A549 (cell line): ENCODE results near the gene CDIPT. TPM values are rescaled to one million over a fixed set of nuclear protein-coding genes. Genes with fewer than 3 reads are reported as not detected.

Source experiments
- ATAC-seq, 2 experiments: fragments of 200-7000 bp in 1 of 2; fragments of >200 bp in 1 of 2; cut with Nextera tagmentation in 1 of 2; cut with Tn5 transposase in 1 of 2; 3 replicates each; pipeline versions ENCODE4 v1.8.0 to v1.9.1; 2018 to 2020; ENCODE audit warnings: mild to moderate bottlenecking in 1 of 2, moderate library complexity in 1 of 2
- CTCF ChIA-PET: fragments of 300-600 bp; sonication (Branson Sonifier 250); formaldehyde crosslinking; extraction: SDS; loops from one replicate; lab custom pipeline; 2021; ENCODE audit warnings: antibody characterized with exemption, inconsistent platforms; lab: Yijun Ruan, JAX
- POLR2A ChIA-PET: fragments of 350-600 bp; formaldehyde crosslinking; extraction: SDS; loops from one replicate; lab custom pipeline; 2021; ENCODE audit warnings: antibody characterized with exemption, inconsistent platforms; lab: Yijun Ruan, JAX
- DNase-seq, 2 experiments: peaks; one replicate each; pipeline versions ENCODE4 v3.0.0 to v3.0.0-alpha.2; 2011 to 2016; ENCODE audit warnings: low read depth in 1 of 2, low spot score in 1 of 2
- FAIRE-seq: peaks from 2 replicates; lab custom pipeline; 2011; peaks lifted over from hg19 to GRCh38; lab: Jason Lieb, UNC
- H3K27ac ChIP-seq, 2 experiments: fragments of >200 bp; sonication (Bioruptor Twin); formaldehyde crosslinking; 3 replicates each; pipeline ENCODE4 v1.5.1; 2016 to 2017
- H3K4me1 ChIP-seq: fragments of >200 bp; sonication (Bioruptor Twin); formaldehyde crosslinking; 3 replicates; pipeline ENCODE4 v1.6.1; 2016
- H3K4me2 ChIP-seq: fragments of >200 bp; sonication (Bioruptor Twin); formaldehyde crosslinking; 3 replicates; pipeline ENCODE4 v1.6.1; 2016
- H3K4me3 ChIP-seq: fragments of >200 bp; sonication (Bioruptor Twin); formaldehyde crosslinking; 3 replicates; pipeline ENCODE4 v1.5.1; 2016
- H3K9me3 ChIP-seq: fragments of >200 bp; sonication (Bioruptor Twin); formaldehyde crosslinking; 3 replicates; pipeline ENCODE4 v1.6.1; 2016
- EHMT2 ChIP-seq: fragments of 200-600 bp; sonication (generic); IDR thresholded peaks from 2 replicates; pipeline ENCODE4 v1.6.1; 2016; ENCODE audit warnings: antibody characterized with exemption, low read depth, mild to moderate bottlenecking, moderate library complexity
- EP300 ChIP-seq, 2 experiments: fragments of >200 bp; sonication (Bioruptor Twin); formaldehyde crosslinking; IDR thresholded peaks; 2 replicates in 1 of 2; 3 replicates in 1 of 2; pipeline ENCODE4 v1.6.1; 2016 to 2017
- FOSL2 ChIP-seq, 2 experiments: fragments of 450-650 bp in 1 of 2; fragments of >200 bp in 1 of 2; sonication (Bioruptor Twin) in 1 of 2; formaldehyde crosslinking; IDR thresholded peaks; 2 replicates each; pipeline versions ENCODE4 v1.5.0 to v1.6.1; 2016 to 2020; ENCODE audit warnings: mild to moderate bottlenecking in 1 of 2, moderate library complexity in 1 of 2
- GATA3 ChIP-seq: IDR thresholded peaks from 2 replicates; pipeline ENCODE4 v1.6.1; 2012; ENCODE audit warnings: borderline replicate concordance
- JUN ChIP-seq, 2 experiments: fragments of >200 bp; sonication (Bioruptor Twin); formaldehyde crosslinking; IDR thresholded peaks; 2 replicates in 1 of 2; 3 replicates in 1 of 2; pipeline ENCODE4 v1.6.1; 2016 to 2017
- JUNB ChIP-seq: fragments of >200 bp; sonication (Bioruptor Twin); formaldehyde crosslinking; IDR thresholded peaks from 2 replicates; pipeline ENCODE4 v1.6.1; 2016
- MAZ ChIP-seq: fragments of 150-350 bp; IDR thresholded peaks from 2 replicates; pipeline ENCODE4 v1.6.1; 2014; ENCODE audit warnings: antibody characterized with exemption, low read depth, low read length, borderline replicate concordance
- NPAS2 ChIP-seq: fragments of 250-450 bp; sonication (Bioruptor Pico); IDR thresholded peaks from 2 replicates; pipeline ENCODE4 v1.8.0; 2022; ENCODE audit warnings: mild to moderate bottlenecking, moderate library complexity, borderline replicate concordance
- POLR2A ChIP-seq: IDR thresholded peaks from 2 replicates; pipeline ENCODE4 v1.6.1; 2012; ENCODE audit warnings: mild to moderate bottlenecking, low read length
- RARB ChIP-seq: fragments of 250-450 bp; sonication (Bioruptor Pico); IDR thresholded peaks from 2 replicates; pipeline ENCODE4 v1.8.0; 2021; ENCODE audit warnings: mild to moderate bottlenecking, moderate library complexity
- RFX5 ChIP-seq: fragments of 450-650 bp; IDR thresholded peaks from 2 replicates; pipeline ENCODE4 v1.7.1; 2014; ENCODE audit warnings: antibody characterized with exemption, mild to moderate bottlenecking, moderate library complexity
- SMC3 ChIP-seq: fragments of >200 bp; sonication (Bioruptor Twin); formaldehyde crosslinking; IDR thresholded peaks from 3 replicates; pipeline ENCODE4 v1.6.1; 2018; ENCODE audit warnings: inconsistent platforms
- WGBS: methylation state at CpG from one replicate; pipeline ENCODE4 v1.1.6; 2017; ENCODE audit errors: missing lambda C conversion rate; 5-methylcytosine and 5-hydroxymethylcytosine counted together
- polyA plus RNA-seq, 4 experiments: library from polyadenylated mRNA; depleted of rRNA in 3 of 4; stranded (reverse); fragments of >200 nt; fragmentation: RNase III in 1 of 4; extraction: RNeasy Plus Mini Kit Qiagen cat#74134 plus additional on column Dnase treatment in 1 of 4; gene quantifications; 2 replicates in 3 of 4; 3 replicates in 1 of 4; pipeline ENCODE4 v1.2.3, GENCODE V29; 2011 to 2017
- TF ChIP-seq, protein P1 (sequence below): IDR thresholded peaks from 2 replicates; pipeline ENCODE4 v1.6.1; 2012
- TF ChIP-seq, protein P2 (sequence below): fragments of 450-650 bp; IDR thresholded peaks from 2 replicates; pipeline ENCODE4 v1.6.1; 2014; ENCODE audit warnings: antibody characterized with exemption
- TF ChIP-seq, protein P3 (sequence below): fragments of 150-350 bp; IDR thresholded peaks from 2 replicates; pipeline ENCODE4 v1.6.1; 2014; ENCODE audit warnings: low read depth, mild to moderate bottlenecking, low read length

CDIPT gene
- polyA plus RNA-seq, 2 of the 4 experiments (the other 2 are of a cell fraction) = 64.0 to 72.1 TPM

DNA sequence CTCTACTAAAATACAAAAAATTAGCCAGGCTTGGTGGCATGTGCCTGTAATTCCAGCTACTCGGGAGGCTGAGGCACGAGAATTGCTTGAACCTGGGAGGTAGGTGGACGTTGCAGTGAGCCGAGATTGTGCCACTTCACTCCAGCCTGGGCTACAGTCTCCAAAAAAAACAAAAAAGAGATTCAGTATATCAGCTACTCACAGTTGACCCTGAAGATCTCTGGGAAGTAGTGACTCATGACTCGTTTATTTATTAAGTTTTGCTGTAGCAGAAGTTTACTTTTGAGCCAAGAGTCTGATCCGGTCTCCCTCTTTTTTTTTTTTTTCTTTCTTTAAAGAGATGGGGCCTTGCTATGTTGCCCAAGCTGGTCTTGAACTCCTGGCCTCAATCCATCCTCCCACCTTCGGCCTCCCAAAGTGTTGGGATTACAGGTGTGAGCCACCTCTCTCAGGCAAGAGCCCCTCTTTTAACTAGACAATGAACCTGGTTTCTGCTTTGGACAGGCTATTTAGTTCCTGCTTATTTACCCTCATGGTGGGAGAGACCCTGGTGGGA, 38.4 kb downstream of the CDIPT start:
- no peak for TF ChIP-seq JUN (IDR thresholded peaks at IDR 0.05)
- TF ChIP-seq SMC3 = peak; percentile 8; the same call in 1 of the 3 replicates
- 0 out of 2 replicates have a peak, but pooled peaks have one; percentile 45 for TF ChIP-seq FOSL2 (IDR thresholded peaks at IDR 0.05)
- peak; percentile 70 for TF ChIP-seq FOSL2 (CRISPR knock-in tag; IDR thresholded peaks at IDR 0.05)
- FAIRE-seq (no peak), DNase-seq (peak; percentile 67 to 68), ATAC-seq (peak; percentile 30 to 46; a peak in 3 of 6 replicates)
- POLR2A ChIA-PET = interaction anchor here (0.6 to 1.1 kb wide), 5 partner anchors 9 to 900 kb away, joined by 3 to 5 read pairs (median 4); partner anchors contain the start of genes KIF22 and PAGR1
- peaks cover 88% of the 10 kb centered on the region for H3K4me1 ChIP-seq
- H3K9me3 ChIP-seq = no peaks in the 10 kb centered on the region
- peak overlapping the region; percentile 17 for H3K4me3 ChIP-seq
- CTCF ChIA-PET = interaction anchor here (1.1 to 24.4 kb wide), 5 partner anchors 8 to 196 kb away, joined by 3 to 568 read pairs (median 3); partner anchors contain the start of gene PAGR1
- peak overlapping the region; percentile 87 for H3K4me2 ChIP-seq
- WGBS = 1% methylated on average over 7 of the region's 7 CpGs
- peak overlapping the region; percentile 92 to 93 for H3K27ac ChIP-seq

DNA sequence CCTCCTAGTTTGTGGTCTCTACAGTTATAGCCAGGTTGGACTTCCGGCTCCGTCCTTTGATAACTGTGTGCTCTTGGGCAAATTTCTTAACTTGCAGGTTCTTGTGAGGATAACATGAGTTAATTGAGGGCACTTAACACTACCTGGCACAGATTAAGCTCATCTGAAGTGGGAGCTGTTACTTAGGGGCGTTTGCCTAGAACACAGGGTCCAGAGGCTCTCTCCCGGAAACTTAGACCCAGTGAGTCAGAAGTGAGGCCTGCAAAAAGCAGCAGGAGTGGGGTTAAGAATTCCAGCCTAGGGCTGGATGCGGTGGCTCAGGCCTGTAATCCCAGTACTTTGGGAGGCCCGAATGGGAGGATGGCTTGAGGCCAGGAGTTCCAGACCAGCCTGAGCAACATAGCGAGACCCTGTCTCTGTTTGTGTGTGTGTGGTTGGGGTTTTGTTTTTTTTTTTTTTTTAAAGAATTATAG, 41.3 kb downstream of the CDIPT start:
- POLR2A ChIA-PET = interaction anchor here (0.6 to 2.5 kb wide), 4 partner anchors 26 to 78 kb away, joined by 3 to 9 read pairs (median 4); partner anchors contain the start of gene SEZ6L2
- ATAC-seq = peak in 1 of 2 experiments; percentile 41; a peak in 3 of 6 replicates
- peak overlapping the region; percentile 92 to 93 for H3K27ac ChIP-seq
- no peak for TF ChIP-seq FOSL2 (IDR thresholded peaks at IDR 0.05)
- TF ChIP-seq FOSL2 (CRISPR knock-in tag; IDR thresholded peaks at IDR 0.05) = peak; percentile 61
- TF ChIP-seq, protein P1, sequence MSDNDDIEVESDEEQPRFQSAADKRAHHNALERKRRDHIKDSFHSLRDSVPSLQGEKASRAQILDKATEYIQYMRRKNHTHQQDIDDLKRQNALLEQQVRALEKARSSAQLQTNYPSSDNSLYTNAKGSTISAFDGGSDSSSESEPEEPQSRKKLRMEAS = peak; percentile 15; the same call in 1 of the 2 replicates
- no peak for TF ChIP-seq JUNB
- TF ChIP-seq, protein P2, sequence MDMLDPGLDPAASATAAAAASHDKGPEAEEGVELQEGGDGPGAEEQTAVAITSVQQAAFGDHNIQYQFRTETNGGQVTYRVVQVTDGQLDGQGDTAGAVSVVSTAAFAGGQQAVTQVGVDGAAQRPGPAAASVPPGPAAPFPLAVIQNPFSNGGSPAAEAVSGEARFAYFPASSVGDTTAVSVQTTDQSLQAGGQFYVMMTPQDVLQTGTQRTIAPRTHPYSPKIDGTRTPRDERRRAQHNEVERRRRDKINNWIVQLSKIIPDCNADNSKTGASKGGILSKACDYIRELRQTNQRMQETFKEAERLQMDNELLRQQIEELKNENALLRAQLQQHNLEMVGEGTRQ = no peak
- TF ChIP-seq EHMT2 = no peak
- TF ChIP-seq, protein P3, sequence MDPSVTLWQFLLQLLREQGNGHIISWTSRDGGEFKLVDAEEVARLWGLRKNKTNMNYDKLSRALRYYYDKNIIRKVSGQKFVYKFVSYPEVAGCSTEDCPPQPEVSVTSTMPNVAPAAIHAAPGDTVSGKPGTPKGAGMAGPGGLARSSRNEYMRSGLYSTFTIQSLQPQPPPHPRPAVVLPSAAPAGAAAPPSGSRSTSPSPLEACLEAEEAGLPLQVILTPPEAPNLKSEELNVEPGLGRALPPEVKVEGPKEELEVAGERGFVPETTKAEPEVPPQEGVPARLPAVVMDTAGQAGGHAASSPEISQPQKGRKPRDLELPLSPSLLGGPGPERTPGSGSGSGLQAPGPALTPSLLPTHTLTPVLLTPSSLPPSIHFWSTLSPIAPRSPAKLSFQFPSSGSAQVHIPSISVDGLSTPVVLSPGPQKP = no peak
- no peak for TF ChIP-seq GATA3
- no peak for TF ChIP-seq RARB (CRISPR knock-in tag)
- TF ChIP-seq, all 56 proteins: peak for 2
- FAIRE-seq (no peak), DNase-seq (peak; percentile 64 to 74)
- peak overlapping the region; percentile 61 for H3K4me3 ChIP-seq
- WGBS = 13% methylated on average over 7 of the region's 7 CpGs
- CTCF ChIA-PET = interaction anchor here (0.8 to 24.4 kb wide), 6 partner anchors 14 to 211 kb away, joined by 3 to 568 read pairs (median 4); partner anchors contain the start of genes KIF22 and MAZ
- peaks cover 76% of the 10 kb centered on the region for H3K4me1 ChIP-seq
- H3K4me2 ChIP-seq = peak overlapping the region; percentile 99
- H3K9me3 ChIP-seq = no peaks in the 10 kb centered on the region

DNA sequence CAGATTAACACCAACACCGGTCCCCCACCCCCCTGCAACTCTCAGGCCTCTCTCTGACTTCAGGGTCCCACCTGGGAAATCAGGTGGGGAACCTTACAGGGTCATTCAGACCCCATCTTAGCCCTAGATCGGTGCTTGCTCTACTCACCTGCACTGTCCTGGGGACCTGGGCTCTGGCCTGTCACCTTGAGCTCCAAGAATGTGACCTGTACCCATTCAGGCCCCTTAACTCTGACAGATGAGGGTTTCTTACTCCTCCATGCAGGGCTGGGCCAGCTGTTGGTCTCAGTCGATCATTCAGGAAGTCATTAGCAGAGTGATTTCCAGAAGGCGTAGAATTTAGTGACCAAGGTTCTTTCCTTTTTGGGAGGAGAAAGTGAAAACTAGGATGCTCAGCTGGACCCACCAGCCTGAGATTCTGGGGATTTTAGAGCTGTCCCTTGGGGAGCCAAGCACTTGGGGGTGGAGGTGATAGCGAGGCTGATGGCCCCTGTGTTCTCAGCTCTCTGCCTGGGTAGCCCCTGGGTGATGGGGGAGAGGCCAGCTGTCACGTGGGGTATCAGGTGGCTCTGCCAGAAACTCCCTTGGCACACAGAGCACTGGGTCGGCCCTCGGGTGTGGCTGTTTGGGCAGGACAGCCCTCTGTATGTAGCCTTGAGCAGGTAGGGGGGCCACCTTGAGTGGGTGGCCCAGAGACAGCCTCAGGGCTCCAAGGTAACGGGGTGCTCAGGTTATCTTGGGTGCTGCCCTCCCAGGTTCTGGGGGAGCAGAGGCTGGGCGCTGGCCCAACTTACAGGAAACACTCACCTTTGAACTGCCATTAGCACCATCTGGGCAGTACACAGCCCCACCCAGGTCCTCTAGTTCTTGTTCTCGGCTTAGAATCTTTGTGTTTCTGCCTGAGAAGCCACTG, 42.0 kb downstream of the CDIPT start:
- H3K4me3 ChIP-seq = peak overlapping the region; percentile 61
- peak overlapping the region; percentile 99 for H3K4me2 ChIP-seq
- DNase-seq (peak; percentile 59 to 77), ATAC-seq (peak; percentile 26 to 33; a peak in 5 of 6 replicates)
- no peaks in the 10 kb centered on the region for H3K9me3 ChIP-seq
- WGBS = 2% methylated on average over 11 of the region's 11 CpGs
- ChIA-PET CTCF (interaction anchor here (0.8 to 24.4 kb wide), 18 partner anchors 9 to 211 kb away, joined by 3 to 568 read pairs (median 4); partner anchors contain the start of genes CDIPT, MAZ and TLCD3B), POLR2A (interaction anchor here (1.3 to 2.5 kb wide), 4 partner anchors 14 to 152 kb away, joined by 3 to 9 read pairs (median 6); partner anchors contain the start of genes MAZ, SEZ6L2 and TAOK2)
- H3K4me1 ChIP-seq = peaks cover 69% of the 10 kb centered on the region
- peak overlapping the region; percentile 92 to 93 for H3K27ac ChIP-seq
- TF ChIP-seq EP300 (IDR thresholded peaks at IDR 0.05) (no peak), MAZ (no peak), NPAS2 (CRISPR knock-in tag) (no peak), POLR2A (peak; percentile 12), RFX5 (no peak)
- TF ChIP-seq, protein P2 = peak; percentile 94
- TF ChIP-seq, protein P1 = peak; percentile 28; the same call in 1 of the 2 replicates
- TF ChIP-seq, all 56 proteins: peak for 3
- no peak for FAIRE-seq
